Brain microvascular endothelial cell (primary cell): Measurements from ENCODE around the gene TMEM120B.
A peak's percentile ranks its signal among the peaks of the same experiment; 100 is the strongest.

Experiments
- DNase-seq: peaks from one replicate; pipeline ENCODE4 v3.0.0-alpha.2; 2020
- H3K27ac ChIP-seq: fragments of 250-450 bp; sonication (Bioruptor Pico); 2 replicates; pipeline ENCODE4 v1.5.1; 2020; ENCODE audit warnings: mild to moderate bottlenecking, moderate library complexity
- H3K27me3 ChIP-seq: fragments of 250-450 bp; sonication (Bioruptor Pico); replicated peaks from 2 replicates; pipeline ENCODE4 v1.5.1; 2020; ENCODE audit warnings: mild to moderate bottlenecking
- H3K36me3 ChIP-seq: fragments of 250-450 bp; sonication (Bioruptor Pico); replicated peaks from 2 replicates; pipeline ENCODE4 v1.5.1; 2020; ENCODE audit warnings: mild to moderate bottlenecking
- H3K4me3 ChIP-seq: 2 replicates; pipeline ENCODE4 v1.5.1; 2011; ENCODE audit warnings: low read depth, mild to moderate bottlenecking, control low read depth, low read length, moderate library complexity
- CTCF ChIP-seq: IDR thresholded peaks from 2 replicates; pipeline ENCODE4 v1.5.1; 2011; ENCODE audit warnings: low read depth, mild to moderate bottlenecking, moderate library complexity, low read length, control low read depth, inconsistent platforms; ENCODE audit errors: missing control alignments
- in situ Hi-C: cut with HindIII; loops from 2 replicates; pipeline ENCODE4 v1.10.0; 2017; ENCODE audit warnings: low sequenced_read_pairs, low pct_ligation_motif_present

The TMEM120B gene

GRCh38 chr12:121806546-121807423 lies 94.2 kb downstream of the TMEM120B start:
- H3K27ac ChIP-seq, result peak overlapping the region; percentile 14
- DNase-seq, result no peak
- no peaks in the 10 kb centered on the region for H3K27me3 ChIP-seq
- peaks cover 39% of the 10 kb centered on the region for H3K36me3 ChIP-seq
- in situ Hi-C loops, result no loop called here
- peak overlapping the region; percentile 68 for H3K4me3 ChIP-seq
- no peak for TF ChIP-seq CTCF

GRCh38 chr12:121807642-121808347 lies 95.2 kb downstream of the TMEM120B start:
- no peak for DNase-seq
- H3K36me3 ChIP-seq, result peaks cover 39% of the 10 kb centered on the region
- H3K4me3 ChIP-seq, result no peak overlapping the region
- no peak overlapping the region for H3K27ac ChIP-seq
- in situ Hi-C loops, result no loop called here
- no peaks in the 10 kb centered on the region for H3K27me3 ChIP-seq
- no peak for TF ChIP-seq CTCF

- Histone ChIP-seq H3K36me3 (peaks cover 46% of the 10 kb centered on the region), H3K4me3 (no peak overlapping the region), H3K27ac (no peak overlapping the region), H3K27me3 (no peaks in the 10 kb centered on the region)
- in situ Hi-C loops, result no loop called here
- DNase-seq, result no peak
- TF ChIP-seq CTCF, result no peak
Observed at GRCh38 chr12:121808623-121809022, 96.1 kb downstream of the TMEM120B start.

GRCh38 chr12:121809712-121810116 lies 97.2 kb downstream of the TMEM120B start:
- Histone ChIP-seq H3K4me3 (no peak overlapping the region), H3K27ac (no peak overlapping the region), H3K36me3 (peaks cover 52% of the 10 kb centered on the region), H3K27me3 (no peaks in the 10 kb centered on the region)
- DNase-seq, result no peak
- no peak for TF ChIP-seq CTCF
- in situ Hi-C loops, result no loop called here

- in situ Hi-C loops, result no loop called here
- peaks cover 59% of the 10 kb centered on the region for H3K36me3 ChIP-seq
Observed at GRCh38 chr12:121810234-121810817, 97.8 kb downstream of the TMEM120B start.

More at GRCh38 chr12:121810234-121810817, 97.8 kb downstream of the TMEM120B start:
- no peak overlapping the region for H3K4me3 ChIP-seq
- DNase-seq, result no peak
- H3K27ac ChIP-seq, result no peak overlapping the region
- no peak for TF ChIP-seq CTCF
- no peaks in the 10 kb centered on the region for H3K27me3 ChIP-seq
